Esophagus squamous epithelium (tissue), 5 donors: Measurements from ENCODE around the gene HOXD10. TPM values are rescaled to one million over a fixed set of nuclear protein-coding genes. Genes with fewer than 3 reads are reported as not detected.

Source experiments
- DNase-seq: peaks from one replicate; lab custom pipeline; 2025; lab: John Stamatoyannopoulos, UW
- H3K27ac ChIP-seq, 4 donors: fragments of 200-600 bp; sonication (generic); one replicate each; pipeline ENCODE4 v1.5.1; 2016 to 2019; ENCODE audit warnings: mild to moderate bottlenecking in 1 of 4
- H3K27me3 ChIP-seq, 4 donors: fragments of 200-600 bp; sonication (generic); 1 replicate in 3 of 4; 2 replicates in 1 of 4; pipeline versions ENCODE4 v1.5.1 to v1.6.0; 2017 to 2021; ENCODE audit warnings: antibody characterized with exemption in 1 of 4
- H3K36me3 ChIP-seq, 3 donors: fragments of 200-600 bp; sonication (generic); one replicate each; pipeline ENCODE4 v1.5.1; 2016 to 2019
- H3K4me1 ChIP-seq, 3 donors: fragments of 200-600 bp; sonication (generic); one replicate each; pipeline ENCODE4 v1.5.1; 2017 to 2019
- H3K4me3 ChIP-seq, 4 donors: fragments of 200-600 bp; sonication (generic); 1 replicate in 3 of 4; 2 replicates in 1 of 4; pipeline ENCODE4 v1.5.1; 2016 to 2019; ENCODE audit warnings: mild to moderate bottlenecking in 2 of 4, moderate library complexity in 1 of 4
- H3K9me3 ChIP-seq, 3 donors: fragments of 200-600 bp; sonication (generic); one replicate each; pipeline ENCODE4 v1.5.1; 2016 to 2019
- POLR2A ChIP-seq, 4 donors: fragments of 450-650 bp; IDR thresholded peaks; one replicate each; pipeline ENCODE4 v1.6.1; 2017; ENCODE audit warnings: antibody characterized with exemption in 4 of 4, mild to moderate bottlenecking in 4 of 4, moderate library complexity in 3 of 4
- WGBS, 2 donors: methylation state at CpG; one replicate each; pipeline ENCODE4 v1.1.5; 2018; 5-methylcytosine and 5-hydroxymethylcytosine counted together
- intact Hi-C: fragments of 100-400 bp; cut with DNase I; formaldehyde crosslinking; loops from one replicate; pipeline ENCODE4 v1.15.0; 2022
- total RNA-seq, 4 donors: library from RNA; depleted of rRNA; stranded (reverse); fragments of >200 nt; gene quantifications; one replicate each; pipeline ENCODE4 v1.1.0, GENCODE V29; 2016
- TF ChIP-seq, protein P1 (sequence below), 6 experiments: fragments of 450-650 bp in 4 of 6; fragments of 200-600 bp in 2 of 6; sonication (generic) in 2 of 6; IDR thresholded peaks; one replicate each; pipeline ENCODE4 v1.5.1; 2016 to 2019; ENCODE audit warnings: antibody characterized with exemption in 6 of 6, mild to moderate bottlenecking in 4 of 6, moderate library complexity in 4 of 6
- donor health status: DM: yes; HTN: yes; CAD: no.

HOXD10 gene
- total RNA-seq, 4 donors from 2014 or later = 0.22 to 0.38 TPM; not detected in 2

DNA sequence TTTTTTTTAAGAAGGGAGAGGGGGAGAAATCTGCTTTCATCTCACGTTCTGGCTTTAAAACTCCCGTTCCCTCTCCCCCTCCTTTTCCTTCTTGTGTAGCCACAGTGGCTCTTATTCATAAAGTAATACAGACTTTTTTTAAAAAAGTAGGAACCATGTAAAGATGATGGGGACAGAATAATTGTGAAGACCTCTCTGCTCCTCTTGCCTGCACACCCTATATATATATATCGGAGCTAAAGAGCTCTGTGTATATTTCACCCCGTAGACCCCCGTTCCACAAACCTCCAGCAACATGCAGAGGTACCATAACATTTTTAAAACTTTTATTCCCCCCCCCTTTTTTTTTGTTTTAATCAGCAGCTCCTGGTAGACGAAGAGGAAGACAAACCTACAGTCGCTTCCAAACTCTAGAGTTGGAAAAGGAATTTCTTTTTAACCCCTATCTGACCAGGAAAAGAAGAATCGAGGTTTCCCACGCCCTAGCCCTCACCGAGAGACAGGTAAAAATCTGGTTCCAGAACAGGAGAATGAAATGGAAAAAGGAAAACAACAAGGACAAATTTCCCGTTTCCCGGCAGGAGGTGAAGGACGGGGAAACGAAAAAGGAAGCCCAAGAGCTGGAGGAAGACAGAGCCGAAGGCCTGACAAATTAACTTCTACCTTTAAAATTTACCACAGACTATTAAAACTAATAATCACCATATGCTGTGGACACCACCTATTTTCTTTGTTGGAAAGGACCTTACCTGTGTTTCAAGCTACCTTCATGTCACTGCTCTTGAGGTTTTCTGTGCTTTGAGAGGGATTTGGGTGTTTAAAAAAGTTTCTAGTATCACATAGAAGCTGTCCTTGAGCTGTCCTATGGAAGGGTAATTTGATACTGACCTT is 14.6 kb downstream of the HOXD10 start:
- H3K4me3 ChIP-seq = peak overlapping the region in 3 of 4 donors; percentile 37 to 62 (median 54)

DNA sequence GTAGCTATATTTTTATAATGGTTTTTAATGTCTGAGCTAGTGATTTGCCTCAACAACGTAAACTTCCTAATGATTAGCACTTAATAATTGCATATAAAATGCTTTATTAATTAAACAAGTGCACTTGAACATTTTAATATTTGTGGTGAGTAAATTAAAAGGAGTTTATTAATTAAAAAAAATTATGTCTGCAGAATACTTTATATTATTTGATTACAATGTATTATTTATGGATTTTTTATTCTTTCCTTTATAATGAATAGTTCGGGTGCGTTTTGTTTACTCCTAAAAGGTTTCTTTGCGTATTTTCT is 15.2 kb downstream of the HOXD10 start:
- no peak for TF ChIP-seq POLR2A (IDR thresholded peaks at IDR 0.05)
- TF ChIP-seq, protein P1, sequence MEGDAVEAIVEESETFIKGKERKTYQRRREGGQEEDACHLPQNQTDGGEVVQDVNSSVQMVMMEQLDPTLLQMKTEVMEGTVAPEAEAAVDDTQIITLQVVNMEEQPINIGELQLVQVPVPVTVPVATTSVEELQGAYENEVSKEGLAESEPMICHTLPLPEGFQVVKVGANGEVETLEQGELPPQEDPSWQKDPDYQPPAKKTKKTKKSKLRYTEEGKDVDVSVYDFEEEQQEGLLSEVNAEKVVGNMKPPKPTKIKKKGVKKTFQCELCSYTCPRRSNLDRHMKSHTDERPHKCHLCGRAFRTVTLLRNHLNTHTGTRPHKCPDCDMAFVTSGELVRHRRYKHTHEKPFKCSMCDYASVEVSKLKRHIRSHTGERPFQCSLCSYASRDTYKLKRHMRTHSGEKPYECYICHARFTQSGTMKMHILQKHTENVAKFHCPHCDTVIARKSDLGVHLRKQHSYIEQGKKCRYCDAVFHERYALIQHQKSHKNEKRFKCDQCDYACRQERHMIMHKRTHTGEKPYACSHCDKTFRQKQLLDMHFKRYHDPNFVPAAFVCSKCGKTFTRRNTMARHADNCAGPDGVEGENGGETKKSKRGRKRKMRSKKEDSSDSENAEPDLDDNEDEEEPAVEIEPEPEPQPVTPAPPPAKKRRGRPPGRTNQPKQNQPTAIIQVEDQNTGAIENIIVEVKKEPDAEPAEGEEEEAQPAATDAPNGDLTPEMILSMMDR (IDR thresholded peaks at IDR 0.05) = no peak
- peaks cover 30 to 100% (median 54%) of the 10 kb centered on the region in 4 donors for H3K27me3 ChIP-seq
- H3K27ac ChIP-seq = peak overlapping the region in 3 of 4 donors; percentile 7 to 86 (median 60)
- H3K9me3 ChIP-seq = no peaks in the 10 kb centered on the region
- WGBS, 2 donors = 33 to 40% methylated on average over 4 of the region's 4 CpGs
- H3K4me1 ChIP-seq = peaks cover 5 to 76% (median 9%) of the 10 kb centered on the region in 3 donors
- H3K4me3 ChIP-seq = peak overlapping the region in 3 of 4 donors; percentile 37 to 62 (median 54)
- no peak for DNase-seq
- intact Hi-C loops = no loop called here
- H3K36me3 ChIP-seq = no peaks in the 10 kb centered on the region

More for the DNA sequence above, 14.6 kb downstream of the HOXD10 start:
- no peak for TF ChIP-seq POLR2A (IDR thresholded peaks at IDR 0.05)
- TF ChIP-seq, protein P1 (IDR thresholded peaks at IDR 0.05) = no peak
- H3K27ac ChIP-seq = peak overlapping the region in 3 of 4 donors; percentile 60 to 86 (median 78)
- H3K36me3 ChIP-seq = no peaks in the 10 kb centered on the region
- DNase-seq = no peak
- no peaks in the 10 kb centered on the region for H3K9me3 ChIP-seq
- intact Hi-C loops = no loop called here
- peaks cover 5 to 70% (median 9%) of the 10 kb centered on the region in 3 donors for H3K4me1 ChIP-seq
- H3K27me3 ChIP-seq = peaks cover 25 to 100% (median 51%) of the 10 kb centered on the region in 4 donors
- WGBS, 2 donors = 20 to 24% methylated on average over 15 of the region's 15 CpGs

DNA sequence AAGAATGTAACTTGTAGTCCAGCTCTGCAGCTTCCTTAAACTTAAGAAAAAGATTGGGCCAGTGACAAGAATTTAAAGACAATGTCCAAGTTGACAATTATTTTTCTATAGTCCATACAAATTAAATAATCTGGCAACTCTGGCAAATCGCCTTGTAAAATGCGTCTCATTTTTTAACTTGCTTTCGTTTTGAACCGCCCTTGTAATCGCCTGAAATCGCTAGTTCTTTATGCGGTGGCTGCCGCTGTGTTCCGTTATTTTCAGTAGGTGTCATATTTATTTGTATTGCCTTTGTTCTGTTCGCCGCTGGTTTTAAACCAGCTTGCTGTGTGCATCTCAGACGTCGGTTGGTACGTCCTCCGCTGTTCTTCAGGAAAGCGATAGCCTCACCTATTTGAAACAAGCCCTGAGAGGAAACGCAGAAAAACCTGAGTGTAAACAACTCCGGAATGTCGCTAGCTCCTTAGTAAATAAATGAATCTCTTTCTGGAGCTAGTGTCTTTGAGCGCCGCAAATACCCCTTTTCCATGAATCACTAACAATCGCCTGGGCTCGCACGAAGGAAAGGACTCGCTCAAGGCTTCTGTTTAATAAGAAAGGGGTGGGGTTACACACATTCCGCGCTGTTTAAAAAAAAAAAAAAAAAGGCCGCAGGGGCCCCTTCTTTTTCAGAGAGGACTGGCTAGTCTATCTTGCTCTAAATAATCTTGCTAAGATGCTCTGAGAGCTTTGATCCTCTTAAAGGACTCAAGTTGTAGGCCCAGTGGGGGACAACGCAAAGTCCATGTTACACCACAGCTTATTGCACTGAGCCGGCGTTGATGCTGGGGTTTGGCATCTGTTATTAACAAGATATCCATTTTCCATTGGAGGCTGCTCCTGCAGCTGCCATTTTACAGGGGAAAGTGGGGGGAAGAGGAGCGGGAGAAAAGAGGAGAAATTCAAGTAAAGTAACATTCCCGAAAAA is 15.9 kb downstream of the HOXD10 start:
- peak overlapping the region in 3 of 4 donors; percentile 37 to 62 (median 54) for H3K4me3 ChIP-seq
- intact Hi-C loops = no loop called here
- peaks cover 30 to 100% (median 57%) of the 10 kb centered on the region in 4 donors for H3K27me3 ChIP-seq
- TF ChIP-seq, protein P1 (IDR thresholded peaks at IDR 0.05) = no peak
- no peak for TF ChIP-seq POLR2A (IDR thresholded peaks at IDR 0.05)
- H3K4me1 ChIP-seq = peaks cover 5 to 73% (median 9%) of the 10 kb centered on the region in 3 donors
- peak overlapping the region in 2 of 4 donors; percentile 60 to 86 for H3K27ac ChIP-seq
- no peak for DNase-seq
- 15 to 21% methylated on average over 31 to 33 of the region's 33 CpGs for WGBS, 2 donors
- H3K9me3 ChIP-seq = no peaks in the 10 kb centered on the region
- no peaks in the 10 kb centered on the region for H3K36me3 ChIP-seq

DNA sequence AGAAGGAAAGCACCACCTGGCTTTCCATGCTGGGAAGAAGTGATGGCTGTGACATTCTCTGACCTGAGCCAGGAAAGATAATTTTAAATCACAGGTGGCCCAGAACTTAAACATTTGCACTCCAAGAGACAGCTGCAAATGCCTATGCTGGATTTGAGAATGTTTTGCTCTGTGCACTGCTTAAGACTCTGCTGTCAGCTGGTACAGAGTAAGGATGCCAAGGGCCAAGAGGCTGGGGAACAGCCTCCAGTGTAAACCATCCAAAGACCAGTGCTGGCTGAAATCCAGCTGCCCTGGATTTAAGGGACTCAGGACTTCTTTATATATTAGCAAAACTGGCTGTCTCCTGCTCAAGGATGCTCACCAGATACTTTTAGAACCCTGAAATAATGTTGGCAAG is 16.8 kb downstream of the HOXD10 start:
- Histone ChIP-seq H3K4me1 (peaks cover 5 to 68% (median 9%) of the 10 kb centered on the region in 3 donors), H3K27me3 (peaks cover 28 to 100% (median 56%) of the 10 kb centered on the region in 4 donors), H3K4me3 (no peak overlapping the region), H3K36me3 (no peaks in the 10 kb centered on the region), H3K9me3 (no peaks in the 10 kb centered on the region), H3K27ac (peak overlapping the region in 1 of 4 donors; percentile 60)
- intact Hi-C loops = no loop called here
- no peak for DNase-seq
- TF ChIP-seq, protein P1 (IDR thresholded peaks at IDR 0.05) = no peak
- no peak for TF ChIP-seq POLR2A (IDR thresholded peaks at IDR 0.05)
